Endodermal cell (in vitro differentiated cells): ENCODE results near the gene PDIA4. TPM values are rescaled to one million over a fixed set of nuclear protein-coding genes. Genes with fewer than 3 reads are reported as not detected.

Experiments used
- DNase-seq: peaks from one replicate; pipeline ENCODE4 v3.0.0-alpha.2; 2017
- H3K27ac ChIP-seq: 2 replicates; pipeline ENCODE4 v1.5.1; 2013; ENCODE audit warnings: mild to moderate bottlenecking, low read depth, low read length, moderate library complexity
- H3K27me3 ChIP-seq: 2 replicates; pipeline ENCODE4 v1.6.1; 2013; ENCODE audit warnings: mild to moderate bottlenecking, low read length, moderate library complexity; ENCODE audit not compliant: insufficient read depth, control insufficient read depth, poor library complexity, severe bottlenecking
- H3K36me3 ChIP-seq: 2 replicates; pipeline ENCODE4 v1.7.0; 2013; ENCODE audit warnings: mild to moderate bottlenecking, low read length, moderate library complexity; ENCODE audit not compliant: control insufficient read depth, insufficient read depth
- H3K4me1 ChIP-seq: one replicate; pipeline ENCODE4 v1.7.0; 2013; ENCODE audit warnings: low read length; ENCODE audit not compliant: control insufficient read depth, insufficient read depth
- H3K4me3 ChIP-seq: 2 replicates; pipeline ENCODE4 v1.5.1; 2013; ENCODE audit warnings: mild to moderate bottlenecking, low read length, moderate library complexity
- H3K9ac ChIP-seq: 2 replicates; pipeline ENCODE4 v1.6.1; 2013; ENCODE audit warnings: mild to moderate bottlenecking, low read length, moderate library complexity; ENCODE audit not compliant: poor library complexity, severe bottlenecking; ENCODE audit errors: extremely low read depth
- H3K9me3 ChIP-seq: 2 replicates; pipeline ENCODE4 v1.6.1; 2013; ENCODE audit warnings: mild to moderate bottlenecking, low read length, moderate library complexity; ENCODE audit not compliant: control insufficient read depth
- H3K27ac Mint-ChIP-seq: 2 replicates; pipeline ENCODE4 v1.8.0; 2020; ENCODE audit warnings: mixed read lengths
- H3K27me3 Mint-ChIP-seq: 2 replicates; pipeline ENCODE4 v1.8.0; 2021; ENCODE audit warnings: mild to moderate bottlenecking, mixed read lengths; ENCODE audit not compliant: insufficient read depth
- H3K36me3 Mint-ChIP-seq: 2 replicates; pipeline ENCODE4 v1.8.0; 2020; ENCODE audit warnings: low read depth, mixed read lengths
- H3K4me1 Mint-ChIP-seq: 2 replicates; pipeline ENCODE4 v1.8.0; 2020; ENCODE audit warnings: mixed read lengths
- H3K4me3 Mint-ChIP-seq: 2 replicates; pipeline ENCODE4 v1.8.0; 2020; ENCODE audit warnings: mild to moderate bottlenecking, moderate library complexity, mixed read lengths
- H3K9me3 Mint-ChIP-seq: 2 replicates; pipeline ENCODE4 v1.8.0; 2020; ENCODE audit warnings: mild to moderate bottlenecking, mixed read lengths
- WGBS, 2 experiments: methylation state at CpG; one replicate each; pipeline versions ENCODE4 v1.1.5 to v1.1.7; 2013; ENCODE audit warnings: missing lambda C conversion rate in 2 of 2, mixed read lengths in 1 of 2; ENCODE audit not compliant: insufficient coverage in 1 of 2, insufficient read length in 1 of 2; 5-methylcytosine and 5-hydroxymethylcytosine counted together
- total RNA-seq, 2 donors: library from RNA; stranded (reverse); fragmentation: NEBNext Ultra II Directional in 1 of 2; extraction: Animal tissue kit (Norgen Biotek cat#: 25700) in 1 of 2; gene quantifications; 2 replicates in 1 of 2; 3 replicates in 1 of 2; pipeline ENCODE4 v1.2.1, GENCODE V29; 2021
- TF ChIP-seq, protein P1 (sequence below): fragments of 200-600 bp; sonication (generic); conservative IDR thresholded peaks from 2 replicates; pipeline ENCODE4 v1.5.0; 2021; ENCODE audit warnings: antibody characterized with exemption, mild to moderate bottlenecking

Gene PDIA4
- total RNA-seq, 2 donors from 2014 or later: 369 to 402 TPM

DNA sequence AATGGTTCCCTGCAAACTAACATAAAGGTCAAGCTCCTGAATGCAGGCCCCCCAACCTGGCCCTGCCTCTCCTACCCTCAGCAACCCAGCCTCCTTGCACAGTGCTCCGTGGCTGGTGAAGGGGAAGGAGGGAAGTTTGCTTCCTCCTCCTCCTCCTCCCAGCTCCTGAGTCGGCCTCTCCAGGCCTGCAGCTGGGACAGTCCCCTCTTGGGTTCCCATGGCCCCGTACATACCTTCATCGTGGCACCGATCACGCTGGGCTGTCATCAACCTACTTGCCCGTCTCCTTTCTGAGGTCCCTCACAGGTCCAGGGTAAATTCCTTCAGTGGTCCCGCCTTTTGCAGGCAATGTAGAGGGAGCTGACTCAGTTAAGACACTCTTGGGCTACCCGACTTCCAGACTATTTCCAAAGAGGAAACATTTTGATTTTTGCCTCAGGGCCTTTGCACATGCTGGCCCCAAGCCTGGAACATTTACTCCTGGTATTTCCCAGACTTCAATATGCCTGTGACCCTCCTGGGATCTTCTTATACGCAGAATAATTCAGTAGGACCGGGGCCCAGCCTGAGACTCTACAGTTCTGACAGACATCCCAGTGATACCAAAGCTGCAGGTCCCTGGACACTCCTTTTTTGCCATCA lies 26.8 kb downstream of the PDIA4 start:
- TF ChIP-seq, protein P1, sequence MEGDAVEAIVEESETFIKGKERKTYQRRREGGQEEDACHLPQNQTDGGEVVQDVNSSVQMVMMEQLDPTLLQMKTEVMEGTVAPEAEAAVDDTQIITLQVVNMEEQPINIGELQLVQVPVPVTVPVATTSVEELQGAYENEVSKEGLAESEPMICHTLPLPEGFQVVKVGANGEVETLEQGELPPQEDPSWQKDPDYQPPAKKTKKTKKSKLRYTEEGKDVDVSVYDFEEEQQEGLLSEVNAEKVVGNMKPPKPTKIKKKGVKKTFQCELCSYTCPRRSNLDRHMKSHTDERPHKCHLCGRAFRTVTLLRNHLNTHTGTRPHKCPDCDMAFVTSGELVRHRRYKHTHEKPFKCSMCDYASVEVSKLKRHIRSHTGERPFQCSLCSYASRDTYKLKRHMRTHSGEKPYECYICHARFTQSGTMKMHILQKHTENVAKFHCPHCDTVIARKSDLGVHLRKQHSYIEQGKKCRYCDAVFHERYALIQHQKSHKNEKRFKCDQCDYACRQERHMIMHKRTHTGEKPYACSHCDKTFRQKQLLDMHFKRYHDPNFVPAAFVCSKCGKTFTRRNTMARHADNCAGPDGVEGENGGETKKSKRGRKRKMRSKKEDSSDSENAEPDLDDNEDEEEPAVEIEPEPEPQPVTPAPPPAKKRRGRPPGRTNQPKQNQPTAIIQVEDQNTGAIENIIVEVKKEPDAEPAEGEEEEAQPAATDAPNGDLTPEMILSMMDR: no peak
- no peak overlapping the region for H3K4me3 Mint-ChIP-seq
- Histone ChIP-seq H3K9me3 (no peaks in the 10 kb centered on the region), H3K27me3 (no peaks in the 10 kb centered on the region), H3K36me3 (peaks cover 59% of the 10 kb centered on the region), H3K4me3 (no peak overlapping the region), H3K9ac (no peak overlapping the region), H3K4me1 (no peaks in the 10 kb centered on the region), H3K27ac (no peak overlapping the region)
- H3K36me3 Mint-ChIP-seq: peaks cover 54% of the 10 kb centered on the region
- H3K27ac Mint-ChIP-seq: peak overlapping the region; percentile 59
- H3K27me3 Mint-ChIP-seq: no peaks in the 10 kb centered on the region
- no peak for DNase-seq
- WGBS, 2 experiments: 92 to 93% methylated on average over 9 to 11 of the region's 11 CpGs
- no peaks in the 10 kb centered on the region for H3K9me3 Mint-ChIP-seq
- no peaks in the 10 kb centered on the region for H3K4me1 Mint-ChIP-seq

DNA sequence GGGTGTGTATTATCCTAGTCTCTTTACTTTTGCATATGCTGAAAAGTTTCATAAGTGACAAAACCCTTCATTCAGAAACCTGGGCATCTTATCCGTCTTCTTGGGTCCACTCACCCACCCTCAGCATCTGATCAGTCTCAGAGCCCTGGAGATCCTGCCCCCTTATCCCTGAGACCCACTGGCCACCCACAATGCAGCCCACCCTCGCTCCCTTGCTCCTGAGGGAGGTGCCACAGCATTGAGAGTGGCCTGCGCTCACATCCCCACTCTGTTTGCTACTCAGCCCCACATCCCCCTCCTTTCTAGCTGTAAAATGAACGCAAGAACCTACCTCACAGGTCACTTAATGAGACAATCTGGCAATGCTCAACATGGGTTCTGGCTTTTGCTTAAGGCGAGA lies 27.3 kb downstream of the PDIA4 start:
- TF ChIP-seq, protein P1: no peak
- H3K27ac ChIP-seq: no peak overlapping the region

DNA sequence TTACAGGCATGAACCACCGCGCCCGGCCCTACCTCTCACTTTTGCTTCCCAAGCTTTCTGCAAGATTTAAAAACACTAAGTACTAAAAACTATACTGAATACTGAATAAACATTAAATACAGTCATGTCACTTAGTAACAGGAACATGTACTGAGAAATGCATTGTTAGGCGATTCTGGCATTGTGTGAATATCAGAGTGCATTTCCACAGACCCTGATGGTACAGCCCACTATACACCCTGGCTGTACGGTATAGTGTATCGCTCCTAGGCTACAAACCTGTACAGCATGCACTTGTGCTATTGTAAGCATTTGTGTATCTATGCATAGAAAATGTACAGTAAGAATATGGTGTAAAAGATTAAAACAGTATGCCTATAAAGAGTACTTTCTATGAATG lies 29.1 kb downstream of the PDIA4 start:
- TF ChIP-seq, protein P1: no peak
- Histone ChIP-seq H3K4me1 (no peaks in the 10 kb centered on the region), H3K36me3 (peaks cover 36% of the 10 kb centered on the region), H3K9me3 (no peaks in the 10 kb centered on the region), H3K4me3 (no peak overlapping the region), H3K27me3 (no peaks in the 10 kb centered on the region), H3K9ac (no peak overlapping the region), H3K27ac (no peak overlapping the region)
- peaks cover 33% of the 10 kb centered on the region for H3K36me3 Mint-ChIP-seq
- no peak for DNase-seq
- H3K27me3 Mint-ChIP-seq: no peaks in the 10 kb centered on the region
- H3K9me3 Mint-ChIP-seq: no peaks in the 10 kb centered on the region
- H3K27ac Mint-ChIP-seq: no peak overlapping the region
- H3K4me1 Mint-ChIP-seq: no peaks in the 10 kb centered on the region
- 94% methylated on average over 3 to 6 of the region's 6 CpGs for WGBS, 2 experiments
- no peak overlapping the region for H3K4me3 Mint-ChIP-seq

More for the DNA sequence above, 27.3 kb downstream of the PDIA4 start:
- no peaks in the 10 kb centered on the region for H3K27me3 ChIP-seq
- no peaks in the 10 kb centered on the region for H3K9me3 ChIP-seq
- Mint-ChIP-seq H3K27ac (no peak overlapping the region), H3K9me3 (no peaks in the 10 kb centered on the region), H3K27me3 (no peaks in the 10 kb centered on the region), H3K4me1 (no peaks in the 10 kb centered on the region), H3K4me3 (no peak overlapping the region), H3K36me3 (peaks cover 48% of the 10 kb centered on the region)
- DNase-seq: no peak
- H3K4me1 ChIP-seq: no peaks in the 10 kb centered on the region
- peaks cover 53% of the 10 kb centered on the region for H3K36me3 ChIP-seq
- no peak overlapping the region for H3K4me3 ChIP-seq
- WGBS, 2 experiments: 92 to 93% methylated on average over 3 to 5 of the region's 5 CpGs
- H3K9ac ChIP-seq: no peak overlapping the region
